Fibroblast of mammary gland (primary cell): ENCODE results near the gene TLE4.

Experiments
- DNase-seq: peaks from one replicate; pipeline ENCODE4 v3.0.0-alpha.2; 2010; ENCODE audit warnings: low read depth
- H3K4me3 ChIP-seq: 2 replicates; pipeline ENCODE4 v1.5.1; 2011; ENCODE audit warnings: low read depth, mild to moderate bottlenecking, low read length, moderate library complexity; ENCODE audit not compliant: control insufficient read depth
- TF ChIP-seq, protein P1 (sequence below): conservative IDR thresholded peaks from 2 replicates; pipeline ENCODE4 v1.5.1; 2011; ENCODE audit warnings: low read depth, low read length, inconsistent platforms; ENCODE audit not compliant: control insufficient read depth, insufficient read depth

Gene TLE4

DNA sequence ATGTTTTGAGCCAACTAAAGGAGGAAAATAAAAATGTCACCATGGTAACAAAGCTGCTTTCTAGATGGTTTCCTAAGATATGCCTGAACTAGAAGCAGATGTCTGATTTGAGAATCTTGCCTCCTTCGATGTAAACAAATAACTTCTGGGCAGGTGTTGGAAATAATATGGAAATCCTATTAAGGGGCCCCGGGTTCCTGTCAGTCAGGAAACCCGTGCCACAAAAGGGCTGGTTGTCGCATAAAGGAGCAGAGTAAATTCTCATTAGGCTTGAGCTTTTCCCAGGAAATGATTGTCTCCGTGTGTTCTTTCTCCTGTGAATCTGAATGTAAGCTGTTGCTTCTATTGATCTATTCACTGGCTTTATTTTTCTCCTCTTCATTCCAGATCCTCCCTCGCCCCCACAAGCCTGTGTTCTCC, 90.8 kb downstream of the TLE4 start:
- no peak overlapping the region for H3K4me3 ChIP-seq
- DNase-seq, result no peak
- TF ChIP-seq, protein P1, sequence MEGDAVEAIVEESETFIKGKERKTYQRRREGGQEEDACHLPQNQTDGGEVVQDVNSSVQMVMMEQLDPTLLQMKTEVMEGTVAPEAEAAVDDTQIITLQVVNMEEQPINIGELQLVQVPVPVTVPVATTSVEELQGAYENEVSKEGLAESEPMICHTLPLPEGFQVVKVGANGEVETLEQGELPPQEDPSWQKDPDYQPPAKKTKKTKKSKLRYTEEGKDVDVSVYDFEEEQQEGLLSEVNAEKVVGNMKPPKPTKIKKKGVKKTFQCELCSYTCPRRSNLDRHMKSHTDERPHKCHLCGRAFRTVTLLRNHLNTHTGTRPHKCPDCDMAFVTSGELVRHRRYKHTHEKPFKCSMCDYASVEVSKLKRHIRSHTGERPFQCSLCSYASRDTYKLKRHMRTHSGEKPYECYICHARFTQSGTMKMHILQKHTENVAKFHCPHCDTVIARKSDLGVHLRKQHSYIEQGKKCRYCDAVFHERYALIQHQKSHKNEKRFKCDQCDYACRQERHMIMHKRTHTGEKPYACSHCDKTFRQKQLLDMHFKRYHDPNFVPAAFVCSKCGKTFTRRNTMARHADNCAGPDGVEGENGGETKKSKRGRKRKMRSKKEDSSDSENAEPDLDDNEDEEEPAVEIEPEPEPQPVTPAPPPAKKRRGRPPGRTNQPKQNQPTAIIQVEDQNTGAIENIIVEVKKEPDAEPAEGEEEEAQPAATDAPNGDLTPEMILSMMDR, result no peak

- DNase-seq, result no peak
- TF ChIP-seq, protein P1, result no peak
- H3K4me3 ChIP-seq, result no peak overlapping the region
Observed at GRCh38 chr9:79663300-79663699, 91.5 kb downstream of the TLE4 start.

DNA sequence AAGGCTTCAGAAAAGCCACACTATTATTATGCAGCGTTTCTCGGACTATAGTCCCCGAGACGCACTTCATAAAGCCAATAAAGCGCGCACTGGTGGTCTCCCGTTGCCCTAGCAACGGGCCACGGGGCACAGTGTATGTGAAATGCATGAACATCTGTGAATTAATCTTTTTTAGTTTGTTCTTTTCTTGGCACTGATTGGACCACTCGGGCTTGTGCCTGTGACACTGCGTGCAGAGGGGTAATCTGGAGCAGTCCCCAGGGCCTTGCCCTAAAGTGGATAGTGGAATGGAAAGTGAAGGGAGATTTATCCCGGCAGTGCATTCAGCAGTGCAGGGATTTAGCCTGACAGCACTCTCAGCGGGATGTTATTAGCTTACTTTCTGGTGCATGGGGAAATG, 92.1 kb downstream of the TLE4 start:
- no peak overlapping the region for H3K4me3 ChIP-seq
- no peak for DNase-seq
- TF ChIP-seq, protein P1, result no peak

- no peak for DNase-seq
- H3K4me3 ChIP-seq, result no peak overlapping the region
- TF ChIP-seq, protein P1, result no peak
Observed at GRCh38 chr9:79664375-79664831, 92.6 kb downstream of the TLE4 start.

DNA sequence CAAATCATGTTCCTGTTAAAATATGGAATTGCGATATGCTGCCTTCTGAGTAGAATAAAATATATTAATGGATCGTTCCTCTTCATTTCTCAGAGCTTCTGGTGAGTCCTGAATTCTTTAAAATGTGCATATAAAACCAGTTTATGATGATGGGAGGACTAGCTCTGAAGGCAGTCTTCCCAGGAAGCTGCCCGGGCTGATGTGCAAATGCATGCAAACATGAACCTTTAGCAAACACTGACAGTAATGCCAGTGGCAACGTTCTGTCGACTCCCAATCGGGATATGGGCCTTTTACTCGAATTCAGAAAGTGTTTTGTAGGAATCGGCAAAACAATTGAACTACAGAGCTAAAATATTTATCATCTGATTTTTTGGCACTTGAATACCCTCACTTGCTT, 93.6 kb downstream of the TLE4 start:
- no peak overlapping the region for H3K4me3 ChIP-seq
- TF ChIP-seq, protein P1, result no peak
- DNase-seq, result no peak

GRCh38 chr9:79665931-79666330, 94.2 kb downstream of the TLE4 start:
- TF ChIP-seq, protein P1, result no peak
- H3K4me3 ChIP-seq, result no peak overlapping the region
- no peak for DNase-seq

DNA sequence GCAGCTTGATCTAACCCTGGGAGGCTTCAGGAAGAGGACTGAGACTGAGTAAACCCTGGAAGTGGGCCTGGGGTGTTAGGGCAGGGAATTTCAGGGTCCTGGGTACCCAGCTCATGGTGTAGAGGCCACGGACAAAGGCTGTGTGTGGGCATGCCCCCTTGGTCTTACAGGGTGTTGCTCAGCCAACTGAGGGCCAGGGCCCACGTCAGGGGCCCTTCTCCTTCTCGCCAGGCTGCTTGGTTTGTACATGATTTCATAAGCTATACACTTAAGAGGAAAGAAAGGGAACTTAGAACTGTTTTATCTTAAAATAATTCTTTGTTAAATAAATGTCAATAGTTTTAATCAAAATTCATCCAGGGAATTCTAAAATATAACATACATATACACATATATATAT, 95.4 kb downstream of the TLE4 start:
- no peak overlapping the region for H3K4me3 ChIP-seq
- TF ChIP-seq, protein P1, result no peak
- no peak for DNase-seq
